ENCODE results near the gene FNDC1.

FNDC1 gene

GRCh38 chr6:159130846-159131245 is 38.4 kb upstream of the FNDC1 start:
- TF ChIP-seq POU2F2 (IDR thresholded peaks at IDR 0.05; ENCODE audit: low read depth, low read length) (no peak), TAF1 (IDR thresholded peaks at IDR 0.05; ENCODE audit: low read depth, low read length) (no peak), PAX5 (IDR thresholded peaks at IDR 0.05; ENCODE audit: insufficient read depth, low read length, severe bottlenecking) (no peak), POLR2AphosphoS5 (IDR thresholded peaks at IDR 0.05; ENCODE audit: low read depth, low read length) (no peak), SPI1 (IDR thresholded peaks at IDR 0.05; ENCODE audit: low read depth, low read length) (no peak), POLR2A (IDR thresholded peaks at IDR 0.05; ENCODE audit: low read depth, low read length) (no peak)
- FAIRE-seq, result no peak

GRCh38 chr6:159131709-159132108 is 37.5 kb upstream of the FNDC1 start:
- FAIRE-seq (no peak), DNase-seq (ENCODE audit: insufficient read length, low spot score) (no peak)
- TF ChIP-seq PAX5 (IDR thresholded peaks at IDR 0.05; ENCODE audit: insufficient read depth, low read length, severe bottlenecking) (no peak), POLR2A (IDR thresholded peaks at IDR 0.05; ENCODE audit: low read depth, low read length) (no peak), TAF1 (IDR thresholded peaks at IDR 0.05; ENCODE audit: low read depth, low read length) (no peak), POLR2AphosphoS5 (IDR thresholded peaks at IDR 0.05; ENCODE audit: low read depth, low read length) (no peak), POU2F2 (IDR thresholded peaks at IDR 0.05; ENCODE audit: low read depth, low read length) (no peak)

More at GRCh38 chr6:159130846-159131245, 38.4 kb upstream of the FNDC1 start:
- DNase-seq (ENCODE audit: insufficient read length, low spot score), result no peak

GRCh38 chr6:159132664-159133063 is 36.5 kb upstream of the FNDC1 start:
- TF ChIP-seq POLR2AphosphoS5 (IDR thresholded peaks at IDR 0.05; ENCODE audit: low read depth, low read length) (no peak), SPI1 (IDR thresholded peaks at IDR 0.05; ENCODE audit: low read depth, low read length) (no peak), TAF1 (IDR thresholded peaks at IDR 0.05; ENCODE audit: low read depth, low read length) (no peak), POLR2A (IDR thresholded peaks at IDR 0.05; ENCODE audit: low read depth, low read length) (no peak), POU2F2 (IDR thresholded peaks at IDR 0.05; ENCODE audit: low read depth, low read length) (no peak), PAX5 (IDR thresholded peaks at IDR 0.05; ENCODE audit: insufficient read depth, low read length, severe bottlenecking) (no peak)
- DNase-seq (ENCODE audit: insufficient read length, low spot score) (no peak), FAIRE-seq (no peak)

GRCh38 chr6:159134701-159135364 is 34.4 kb upstream of the FNDC1 start:
- DNase-seq (ENCODE audit: insufficient read length, low spot score) (peak; percentile 46), FAIRE-seq (peak; percentile 96)
- TF ChIP-seq PAX5 (IDR thresholded peaks at IDR 0.05; ENCODE audit: insufficient read depth, low read length, severe bottlenecking) (no peak), SPI1 (IDR thresholded peaks at IDR 0.05; ENCODE audit: low read depth, low read length) (no peak), POLR2A (IDR thresholded peaks at IDR 0.05; ENCODE audit: low read depth, low read length) (no peak), POU2F2 (IDR thresholded peaks at IDR 0.05; ENCODE audit: low read depth, low read length) (no peak), TAF1 (IDR thresholded peaks at IDR 0.05; ENCODE audit: low read depth, low read length) (no peak), POLR2AphosphoS5 (IDR thresholded peaks at IDR 0.05; ENCODE audit: low read depth, low read length) (no peak)

- TF ChIP-seq SPI1 (IDR thresholded peaks at IDR 0.05; ENCODE audit: low read depth, low read length) (no peak), PAX5 (IDR thresholded peaks at IDR 0.05; ENCODE audit: insufficient read depth, low read length, severe bottlenecking) (no peak), POLR2A (IDR thresholded peaks at IDR 0.05; ENCODE audit: low read depth, low read length) (no peak), POU2F2 (IDR thresholded peaks at IDR 0.05; ENCODE audit: low read depth, low read length) (no peak), TAF1 (IDR thresholded peaks at IDR 0.05; ENCODE audit: low read depth, low read length) (no peak), POLR2AphosphoS5 (IDR thresholded peaks at IDR 0.05; ENCODE audit: low read depth, low read length) (no peak)
- FAIRE-seq (no peak), DNase-seq (ENCODE audit: insufficient read length, low spot score) (no peak)
These were observed 31.5 kb upstream of the FNDC1 start for GRCh38 chr6:159137676-159138075.

- FAIRE-seq, result no peak
- TF ChIP-seq SPI1 (IDR thresholded peaks at IDR 0.05; ENCODE audit: low read depth, low read length) (no peak), TAF1 (IDR thresholded peaks at IDR 0.05; ENCODE audit: low read depth, low read length) (no peak), POLR2AphosphoS5 (IDR thresholded peaks at IDR 0.05; ENCODE audit: low read depth, low read length) (no peak), PAX5 (IDR thresholded peaks at IDR 0.05; ENCODE audit: insufficient read depth, low read length, severe bottlenecking) (no peak), POLR2A (IDR thresholded peaks at IDR 0.05; ENCODE audit: low read depth, low read length) (no peak), POU2F2 (IDR thresholded peaks at IDR 0.05; ENCODE audit: low read depth, low read length) (no peak)
- DNase-seq (ENCODE audit: insufficient read length, low spot score), result no peak
These were observed 26.7 kb upstream of the FNDC1 start for GRCh38 chr6:159142531-159142930.

GRCh38 chr6:159148641-159149040 is 20.6 kb upstream of the FNDC1 start:
- DNase-seq (ENCODE audit: insufficient read length, low spot score) (no peak), FAIRE-seq (no peak)
- TF ChIP-seq POLR2AphosphoS5 (IDR thresholded peaks at IDR 0.05; ENCODE audit: low read depth, low read length), result no peak

GRCh38 chr6:159149641-159150040 is 19.6 kb upstream of the FNDC1 start:
- FAIRE-seq, result no peak
- TF ChIP-seq POU2F2 (IDR thresholded peaks at IDR 0.05; ENCODE audit: low read depth, low read length) (no peak), POLR2AphosphoS5 (IDR thresholded peaks at IDR 0.05; ENCODE audit: low read depth, low read length) (no peak), PAX5 (IDR thresholded peaks at IDR 0.05; ENCODE audit: insufficient read depth, low read length, severe bottlenecking) (no peak), SPI1 (IDR thresholded peaks at IDR 0.05; ENCODE audit: low read depth, low read length) (no peak), POLR2A (IDR thresholded peaks at IDR 0.05; ENCODE audit: low read depth, low read length) (no peak), TAF1 (IDR thresholded peaks at IDR 0.05; ENCODE audit: low read depth, low read length) (no peak)
- DNase-seq (ENCODE audit: insufficient read length, low spot score), result no peak

- TF ChIP-seq TAF1 (IDR thresholded peaks at IDR 0.05; ENCODE audit: low read depth, low read length) (no peak), POLR2AphosphoS5 (IDR thresholded peaks at IDR 0.05; ENCODE audit: low read depth, low read length) (no peak), POLR2A (IDR thresholded peaks at IDR 0.05; ENCODE audit: low read depth, low read length) (no peak), SPI1 (IDR thresholded peaks at IDR 0.05; ENCODE audit: low read depth, low read length) (no peak), POU2F2 (IDR thresholded peaks at IDR 0.05; ENCODE audit: low read depth, low read length) (no peak), PAX5 (IDR thresholded peaks at IDR 0.05; ENCODE audit: insufficient read depth, low read length, severe bottlenecking) (no peak)
- peak; percentile 13 for FAIRE-seq
- no peak for DNase-seq (ENCODE audit: insufficient read length, low spot score)
These were observed 17.8 kb upstream of the FNDC1 start for GRCh38 chr6:159151266-159151855.

GRCh38 chr6:159152041-159152440 is 17.2 kb upstream of the FNDC1 start:
- no peak for DNase-seq (ENCODE audit: insufficient read length, low spot score)
- TF ChIP-seq POLR2A (IDR thresholded peaks at IDR 0.05; ENCODE audit: low read depth, low read length) (no peak), SPI1 (IDR thresholded peaks at IDR 0.05; ENCODE audit: low read depth, low read length) (no peak), POLR2AphosphoS5 (IDR thresholded peaks at IDR 0.05; ENCODE audit: low read depth, low read length) (no peak), TAF1 (IDR thresholded peaks at IDR 0.05; ENCODE audit: low read depth, low read length) (no peak), POU2F2 (IDR thresholded peaks at IDR 0.05; ENCODE audit: low read depth, low read length) (no peak), PAX5 (IDR thresholded peaks at IDR 0.05; ENCODE audit: insufficient read depth, low read length, severe bottlenecking) (no peak)
- no peak for FAIRE-seq

All from GM12891 (cell line).